Mucosa of rectum (tissue), 2 donors: Measurements from ENCODE around the gene GAL3ST2.

Experiments used
- H3K27ac ChIP-seq, 2 donors: one replicate each; pipeline ENCODE4 v1.7.0; 2013; ENCODE audit warnings: inconsistent platforms in 2 of 2, low read depth in 2 of 2, low read length in 2 of 2
- H3K27me3 ChIP-seq, 2 donors: one replicate each; pipeline ENCODE4 v1.7.0; 2013; ENCODE audit warnings: low read length in 2 of 2; ENCODE audit not compliant: control insufficient read depth in 2 of 2, insufficient read depth in 2 of 2
- H3K36me3 ChIP-seq, 2 donors: one replicate each; pipeline ENCODE4 v1.7.0; 2013; ENCODE audit warnings: low read length in 2 of 2; ENCODE audit not compliant: control insufficient read depth in 2 of 2, insufficient read depth in 2 of 2
- H3K4me1 ChIP-seq, 2 donors: one replicate each; pipeline ENCODE4 v1.7.0; 2013; ENCODE audit warnings: low read length in 2 of 2, mild to moderate bottlenecking in 1 of 2; ENCODE audit not compliant: control insufficient read depth in 2 of 2, insufficient read depth in 2 of 2
- H3K4me3 ChIP-seq, 2 donors: one replicate each; pipeline ENCODE4 v1.7.0; 2013; ENCODE audit warnings: low read length in 2 of 2
- H3K9ac ChIP-seq, 2 donors: one replicate each; pipeline ENCODE4 v1.7.0; 2013; ENCODE audit warnings: low read length in 2 of 2, low read depth in 1 of 2, mild to moderate bottlenecking in 1 of 2
- H3K9me3 ChIP-seq, 2 donors: one replicate each; pipeline ENCODE4 v1.7.0; 2013; ENCODE audit warnings: low read length in 2 of 2; ENCODE audit not compliant: control insufficient read depth in 2 of 2
- donor health status: healthy.
- donor health status: Normal muscosa, but diverticular disease.

GAL3ST2 gene

DNA sequence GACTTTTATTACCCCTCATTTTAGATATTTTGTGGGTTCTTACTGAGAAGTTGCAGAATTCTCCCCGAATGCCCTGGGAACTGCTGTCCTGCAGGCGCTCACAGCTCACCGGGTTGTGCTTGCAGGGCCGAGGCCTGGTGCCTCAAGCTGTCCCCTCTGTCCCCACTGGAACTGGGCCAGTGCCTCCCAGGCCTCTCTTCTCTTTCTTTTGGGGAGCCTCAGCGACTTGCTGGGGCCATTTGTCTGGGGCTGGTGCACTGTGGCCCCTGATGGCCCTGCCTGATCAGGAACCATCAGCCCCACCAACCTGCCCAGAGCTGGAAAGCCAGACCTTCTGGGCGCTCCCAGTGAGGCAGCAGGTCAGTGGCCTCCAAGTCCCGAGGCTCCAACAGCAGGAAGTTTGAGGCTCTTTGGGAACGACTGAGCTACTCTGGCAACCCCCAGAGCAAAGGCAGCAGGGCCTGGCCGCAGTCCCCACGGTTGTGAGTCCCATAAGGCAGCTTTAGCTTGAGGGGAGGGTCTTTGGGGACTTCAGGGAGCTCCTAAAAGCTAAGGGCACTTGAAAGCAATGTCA lies 17.7 kb downstream of the GAL3ST2 start:
- Histone ChIP-seq H3K9ac (peak overlapping the region; percentile 32 to 48), H3K4me3 (peak overlapping the region in 1 of 2 donors; percentile 41), H3K27ac (peak overlapping the region; percentile 87 to 91), H3K36me3 (peaks cover 0 to 2% of the 10 kb centered on the region in 2 donors), H3K9me3 (no peaks in the 10 kb centered on the region), H3K4me1 (peaks cover 40 to 73% of the 10 kb centered on the region in 2 donors), H3K27me3 (no peaks in the 10 kb centered on the region)

DNA sequence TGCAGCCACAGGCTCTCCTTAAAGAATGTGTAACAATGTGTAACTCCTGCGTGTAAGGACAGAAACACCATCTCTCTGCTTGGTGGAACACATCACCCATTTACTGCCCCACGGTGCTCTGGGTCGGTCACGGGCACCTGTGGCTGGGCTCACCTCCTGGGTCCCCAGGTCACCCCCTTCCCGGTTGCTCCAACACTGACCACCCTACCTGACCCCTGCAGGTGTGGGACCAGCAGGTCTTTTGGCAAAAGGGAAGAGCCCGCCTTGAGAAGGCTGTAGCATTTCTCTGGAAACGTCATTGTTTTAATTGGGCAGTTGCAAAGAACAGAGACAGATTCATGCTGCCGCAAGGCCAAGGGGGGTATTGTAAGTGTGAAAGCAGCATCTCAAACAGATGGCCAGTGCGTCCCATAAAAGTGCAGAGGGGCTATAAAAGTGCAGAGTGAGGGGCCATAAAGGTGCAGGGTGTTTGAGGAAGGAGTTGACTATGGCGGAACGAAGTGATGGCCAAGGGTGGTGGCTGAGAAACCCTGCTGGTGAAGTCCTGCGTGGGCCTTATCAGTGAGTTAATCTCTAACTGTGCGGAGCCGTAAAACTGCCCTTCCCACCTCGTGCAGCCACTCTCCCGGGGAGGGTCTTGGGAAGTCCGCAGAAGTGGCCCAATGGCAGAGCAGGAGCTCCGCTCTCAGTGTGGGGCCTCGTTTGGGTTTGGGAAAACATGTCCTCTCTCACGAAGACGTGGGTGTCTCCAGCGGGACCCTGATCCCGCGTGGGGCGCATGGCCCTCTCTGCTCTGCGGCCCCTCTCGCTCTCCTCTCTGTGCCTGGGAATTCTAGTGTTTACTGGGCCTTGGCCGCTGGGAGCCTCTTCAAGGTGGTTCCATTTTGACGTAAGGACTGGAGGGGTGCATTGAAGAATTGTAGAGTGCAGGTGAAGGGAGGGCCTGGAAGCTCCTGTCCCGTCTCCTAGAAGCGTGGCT lies 18.7 kb downstream of the GAL3ST2 start:
- Histone ChIP-seq H3K9ac (peak overlapping the region; percentile 32 to 52), H3K4me1 (peaks cover 40 to 68% of the 10 kb centered on the region in 2 donors), H3K27ac (peak overlapping the region; percentile 87 to 91), H3K27me3 (no peaks in the 10 kb centered on the region), H3K9me3 (no peaks in the 10 kb centered on the region), H3K4me3 (peak overlapping the region; percentile 41 to 47), H3K36me3 (peaks cover 0 to 8% of the 10 kb centered on the region in 2 donors)

DNA sequence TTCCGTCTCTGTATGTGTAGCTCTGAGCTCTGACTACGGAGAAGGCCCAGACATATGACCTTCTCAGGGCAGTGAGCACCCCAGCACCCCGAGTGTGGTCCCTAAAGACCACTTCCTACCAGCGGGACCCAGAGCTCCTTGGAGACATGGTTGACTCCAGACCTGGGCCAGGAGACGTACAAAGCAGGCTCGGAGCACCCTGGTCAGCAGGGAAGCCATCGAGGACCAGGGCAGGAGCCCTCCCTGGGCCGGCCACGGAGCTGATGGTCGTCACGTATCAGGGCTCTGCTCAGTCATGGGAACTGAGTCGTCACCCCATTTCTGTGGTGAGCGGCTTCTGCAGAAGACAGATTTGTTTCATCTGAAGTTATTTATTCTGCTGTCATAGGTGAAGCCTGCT lies 19.6 kb downstream of the GAL3ST2 start:
- peak overlapping the region; percentile 87 to 91 for H3K27ac ChIP-seq
- peaks cover 0 to 8% of the 10 kb centered on the region in 2 donors for H3K36me3 ChIP-seq
- no peaks in the 10 kb centered on the region for H3K27me3 ChIP-seq
- H3K4me3 ChIP-seq, result peak overlapping the region; percentile 28 to 47
- H3K4me1 ChIP-seq, result peaks cover 40 to 60% of the 10 kb centered on the region in 2 donors
- H3K9me3 ChIP-seq, result no peaks in the 10 kb centered on the region
- peak overlapping the region; percentile 26 to 52 for H3K9ac ChIP-seq

DNA sequence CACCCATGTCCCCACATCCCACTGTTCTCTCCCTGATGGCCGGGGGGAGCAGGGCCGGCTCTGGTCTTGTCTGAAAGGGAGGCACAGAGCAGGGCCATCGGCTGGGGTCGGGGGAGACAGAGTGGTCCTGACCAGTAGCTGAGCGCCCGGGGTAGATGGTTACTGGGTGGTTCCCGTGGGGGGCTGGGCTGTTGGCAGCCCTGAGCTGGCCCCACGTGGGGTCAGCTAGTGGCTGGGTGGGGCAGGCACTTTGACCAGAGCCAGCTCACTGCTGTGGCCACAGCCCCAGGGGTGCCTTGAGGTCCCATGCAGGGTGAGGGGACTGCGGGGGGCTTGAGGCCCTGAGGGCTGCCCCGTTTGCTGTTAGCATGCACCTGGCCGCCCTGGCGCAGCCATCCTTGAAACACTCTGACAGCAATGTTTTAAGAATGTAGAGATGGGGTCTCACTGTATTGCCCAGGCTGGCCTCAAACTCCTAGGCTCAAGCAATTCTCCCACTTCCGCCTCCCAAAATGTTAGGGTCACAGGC lies 20.1 kb downstream of the GAL3ST2 start:
- H3K4me1 ChIP-seq, result peaks cover 40 to 61% of the 10 kb centered on the region in 2 donors

DNA sequence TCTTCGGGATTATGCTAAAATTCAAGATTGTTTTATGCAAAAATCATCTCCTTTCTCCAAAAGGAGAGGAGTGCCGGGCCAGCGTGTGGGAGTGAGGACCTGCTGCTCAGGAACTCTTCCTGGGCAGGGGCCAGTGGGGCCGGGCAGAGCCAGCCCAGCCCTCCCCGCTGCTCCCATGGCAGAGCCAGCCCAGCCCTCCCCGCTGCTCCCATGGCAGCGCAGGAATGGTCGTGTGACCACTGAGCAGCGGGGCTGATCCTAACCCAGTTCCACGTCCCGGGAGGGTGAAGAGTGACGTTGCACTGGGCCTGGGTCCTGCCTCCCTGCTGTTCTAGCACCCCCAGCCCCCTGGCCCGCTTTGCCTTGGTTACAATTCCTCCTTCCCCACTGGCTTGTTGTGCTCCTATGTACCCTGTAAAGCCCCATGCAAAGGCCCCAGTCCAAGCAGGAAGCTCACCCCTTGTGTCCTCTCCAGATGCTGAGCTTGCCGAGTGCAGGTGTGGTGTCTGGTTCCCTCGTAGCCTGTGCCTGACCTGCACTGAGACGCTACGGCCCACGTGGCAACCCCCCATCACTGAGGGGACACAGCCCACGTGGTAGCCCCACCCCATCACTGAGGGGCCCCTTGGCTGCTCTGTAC lies 20.9 kb downstream of the GAL3ST2 start:
- Histone ChIP-seq H3K9me3 (no peaks in the 10 kb centered on the region), H3K4me3 (peak overlapping the region; percentile 41 to 47), H3K4me1 (peaks cover 40 to 63% of the 10 kb centered on the region in 2 donors), H3K9ac (peak overlapping the region; percentile 24 to 52), H3K27me3 (no peaks in the 10 kb centered on the region), H3K36me3 (peaks cover 0 to 8% of the 10 kb centered on the region in 2 donors), H3K27ac (peak overlapping the region; percentile 87 to 91)

More for the DNA sequence above, 20.1 kb downstream of the GAL3ST2 start:
- peak overlapping the region; percentile 28 to 47 for H3K4me3 ChIP-seq
- H3K27ac ChIP-seq, result peak overlapping the region; percentile 87 to 91
- peak overlapping the region; percentile 26 to 52 for H3K9ac ChIP-seq
- H3K27me3 ChIP-seq, result no peaks in the 10 kb centered on the region
- H3K9me3 ChIP-seq, result no peaks in the 10 kb centered on the region
- H3K36me3 ChIP-seq, result peaks cover 0 to 8% of the 10 kb centered on the region in 2 donors

DNA sequence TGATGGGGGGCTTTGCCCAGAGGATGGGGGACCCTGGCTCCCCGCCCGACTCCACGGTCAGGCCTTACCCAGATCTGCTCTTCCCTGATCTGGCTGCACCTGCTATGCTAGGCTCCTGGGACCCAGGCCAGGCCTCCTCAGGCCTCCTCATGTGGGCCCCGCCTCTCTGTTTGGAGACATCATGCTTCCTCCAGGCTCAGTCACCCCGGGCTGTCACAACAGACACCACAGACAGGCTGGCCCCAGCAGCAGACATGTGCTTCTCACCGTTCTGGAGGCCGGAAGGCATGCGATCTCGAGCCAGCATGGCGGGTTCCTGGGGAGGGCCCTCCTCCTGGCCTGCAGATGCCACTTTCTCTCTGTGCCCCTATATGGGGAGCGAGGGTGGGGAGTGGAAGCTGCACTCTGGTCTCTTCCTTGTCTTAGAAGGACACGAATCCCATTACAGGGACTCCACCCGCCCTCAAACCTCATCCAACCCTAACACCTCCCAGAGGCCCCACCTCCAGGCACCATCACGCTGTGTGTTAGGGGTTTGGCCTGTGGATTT lies 21.5 kb downstream of the GAL3ST2 start:
- no peaks in the 10 kb centered on the region for H3K27me3 ChIP-seq
- peaks cover 0 to 8% of the 10 kb centered on the region in 2 donors for H3K36me3 ChIP-seq
- H3K4me1 ChIP-seq, result peaks cover 40 to 64% of the 10 kb centered on the region in 2 donors
- H3K27ac ChIP-seq, result peak overlapping the region; percentile 87 to 91
- peak overlapping the region; percentile 31 to 41 for H3K4me3 ChIP-seq
- peak overlapping the region in 1 of 2 donors; percentile 52 for H3K9ac ChIP-seq
- no peaks in the 10 kb centered on the region for H3K9me3 ChIP-seq

DNA sequence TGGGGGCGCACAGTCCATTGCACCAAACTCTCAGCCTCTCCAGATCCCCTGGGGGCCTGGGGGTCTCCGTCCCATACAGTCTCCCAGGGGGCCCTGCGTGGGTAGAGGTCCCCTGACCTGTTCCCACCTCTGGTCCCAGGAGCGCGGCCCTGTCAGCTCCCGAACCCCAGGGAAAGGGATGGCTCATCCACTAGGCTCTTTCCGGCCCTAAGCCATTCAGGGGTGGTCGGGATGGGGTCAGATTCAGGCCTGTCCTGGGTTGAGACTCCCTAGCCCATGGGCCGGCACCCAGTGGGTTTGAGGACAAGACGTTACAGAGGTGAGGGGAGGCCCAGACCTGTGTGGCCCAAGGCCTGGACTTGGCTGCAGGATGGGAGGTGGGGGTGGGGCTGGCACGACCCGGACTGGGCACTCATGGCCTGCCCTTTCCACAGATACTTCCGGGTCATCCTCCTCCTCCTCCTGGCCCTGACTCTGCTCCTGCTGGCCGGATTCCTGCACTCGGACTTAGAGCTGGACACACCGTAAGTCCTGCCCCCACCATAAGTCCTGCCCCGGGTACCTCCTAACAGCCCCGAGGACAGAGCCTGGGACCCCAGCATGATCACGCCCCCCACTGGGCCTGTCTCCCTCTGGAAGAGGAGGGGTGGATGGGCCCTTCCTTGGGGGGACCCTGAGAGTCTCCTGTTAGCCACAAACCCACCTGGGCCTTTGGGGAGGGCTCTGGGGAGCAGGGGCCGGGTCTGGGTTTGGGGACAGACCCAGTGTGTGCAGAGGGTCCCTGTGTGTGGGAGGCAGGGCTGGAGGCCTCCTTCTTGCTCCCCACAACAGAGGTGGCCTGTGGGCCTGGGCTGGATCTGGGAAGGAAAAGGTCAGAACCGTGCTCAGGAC lies 22.3 kb downstream of the GAL3ST2 start:
- Histone ChIP-seq H3K36me3 (peaks cover 3 to 8% of the 10 kb centered on the region in 2 donors), H3K27ac (peak overlapping the region; percentile 4 to 51), H3K4me1 (peaks cover 39 to 56% of the 10 kb centered on the region in 2 donors), H3K9me3 (no peaks in the 10 kb centered on the region), H3K9ac (peak overlapping the region in 1 of 2 donors; percentile 52), H3K4me3 (no peak overlapping the region), H3K27me3 (no peaks in the 10 kb centered on the region)

DNA sequence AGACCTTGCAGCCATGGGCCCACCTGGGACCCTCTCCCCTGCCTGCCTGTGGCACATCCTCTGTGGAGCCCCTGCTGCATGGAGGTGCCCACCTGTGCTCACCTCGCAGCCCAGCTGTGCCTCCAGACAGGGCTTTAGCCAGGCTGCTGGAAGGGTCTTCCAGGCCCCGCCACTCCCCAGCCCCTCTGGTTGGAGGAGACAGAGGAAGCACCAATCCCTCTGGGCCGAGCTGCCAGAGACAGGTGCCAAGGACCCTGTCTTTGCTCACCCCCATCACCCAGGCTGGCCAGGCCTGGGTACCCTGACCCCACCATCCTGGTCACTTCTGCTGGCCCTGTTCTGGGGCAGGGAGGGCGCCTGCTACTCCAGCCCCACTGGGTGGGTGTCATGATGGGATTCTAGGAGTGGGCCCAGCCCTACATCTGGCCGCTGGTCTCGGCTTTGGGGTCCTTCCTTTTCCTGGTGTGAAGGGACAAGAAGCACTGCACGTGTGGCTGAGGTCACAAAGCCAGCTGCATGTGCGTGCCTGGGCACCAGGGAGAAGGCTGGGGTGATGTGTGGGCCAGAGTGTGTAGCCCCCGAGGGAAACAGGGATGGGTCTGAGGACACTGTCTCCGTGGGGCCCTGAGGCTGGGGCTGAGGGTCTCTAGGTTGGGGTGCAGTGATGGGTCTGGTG lies 23.0 kb downstream of the GAL3ST2 start:
- Histone ChIP-seq H3K9ac (no peak overlapping the region), H3K9me3 (no peaks in the 10 kb centered on the region), H3K4me3 (no peak overlapping the region), H3K4me1 (peaks cover 38 to 56% of the 10 kb centered on the region in 2 donors), H3K36me3 (peaks cover 4 to 8% of the 10 kb centered on the region in 2 donors), H3K27ac (no peak overlapping the region), H3K27me3 (peaks cover under 1 to 2% of the 10 kb centered on the region in 2 donors)
